H9 (cell line): ENCODE measurements around the gene HSPH1. TPM values are rescaled to one million over a fixed set of nuclear protein-coding genes. Genes with fewer than 3 reads are reported as not detected.

Experiments
- DNase-seq: peaks from one replicate; pipeline ENCODE4 v3.0.0-alpha.2; 2017
- H2AFZ ChIP-seq: one replicate; pipeline ENCODE4 v1.6.1; 2013; ENCODE audit warnings: mild to moderate bottlenecking, low read length, control low read depth, moderate library complexity
- H2AK5ac ChIP-seq: 2 replicates; pipeline ENCODE4 v1.6.1; 2013; ENCODE audit warnings: low read length, control low read depth, mixed read lengths; ENCODE audit not compliant: insufficient read length
- H2BK120ac ChIP-seq: one replicate; pipeline ENCODE4 v1.6.1; 2013; ENCODE audit warnings: low read depth, mild to moderate bottlenecking, low read length, control low read depth, inconsistent platforms; ENCODE audit not compliant: poor library complexity, severe bottlenecking
- H2BK12ac ChIP-seq: 2 replicates; pipeline ENCODE4 v1.6.1; 2013; ENCODE audit warnings: low read length, control low read depth, mixed read lengths, low read depth; ENCODE audit not compliant: insufficient read length
- H2BK15ac ChIP-seq: 2 replicates; pipeline ENCODE4 v1.6.1; 2013; ENCODE audit warnings: low read depth, low read length, control low read depth
- H2BK20ac ChIP-seq: one replicate; pipeline ENCODE4 v1.6.1; 2013; ENCODE audit warnings: low read depth, mild to moderate bottlenecking, low read length, control low read depth, inconsistent platforms; ENCODE audit not compliant: poor library complexity, severe bottlenecking
- H2BK5ac ChIP-seq: 2 replicates; pipeline ENCODE4 v1.6.1; 2013; ENCODE audit warnings: low read length, control low read depth, mixed read lengths; ENCODE audit not compliant: insufficient read length
- H3K14ac ChIP-seq: 2 replicates; pipeline ENCODE4 v1.6.1; 2013; ENCODE audit warnings: low read length, control low read depth; ENCODE audit not compliant: insufficient read depth
- H3K18ac ChIP-seq: 2 replicates; pipeline ENCODE4 v1.6.1; 2013; ENCODE audit warnings: low read depth, mild to moderate bottlenecking, mixed read lengths, low read length, control low read depth; ENCODE audit not compliant: insufficient read length
- H3K23ac ChIP-seq: 2 replicates; pipeline ENCODE4 v1.6.1; 2013; ENCODE audit warnings: low read length, control low read depth, mixed read lengths, low read depth; ENCODE audit not compliant: insufficient read length
- H3K23me2 ChIP-seq: 2 replicates; pipeline ENCODE4 v1.6.1; 2013; ENCODE audit warnings: low read depth, mild to moderate bottlenecking, mixed read lengths, low read length, control low read depth; ENCODE audit not compliant: insufficient read length, poor library complexity, severe bottlenecking
- H3K27ac ChIP-seq: 2 replicates; pipeline ENCODE4 v1.5.1; 2013; ENCODE audit warnings: low read length, control low read depth, mixed read lengths, low read depth; ENCODE audit not compliant: insufficient read length
- H3K27me3 ChIP-seq: 2 replicates; pipeline ENCODE4 v1.6.1; 2013; ENCODE audit warnings: low read length, control low read depth, inconsistent platforms; ENCODE audit not compliant: insufficient read depth
- H3K4ac ChIP-seq: 2 replicates; pipeline ENCODE4 v1.6.1; 2013; ENCODE audit warnings: low read depth, mild to moderate bottlenecking, control low read depth, inconsistent platforms, low read length, moderate library complexity
- H3K4me1 ChIP-seq: 2 replicates; pipeline ENCODE4 v1.6.1; 2013; ENCODE audit warnings: low read length, control low read depth, inconsistent platforms; ENCODE audit not compliant: insufficient read depth
- H3K4me2 ChIP-seq: 2 replicates; pipeline ENCODE4 v1.6.1; 2013; ENCODE audit warnings: low read length, control low read depth, mixed read lengths; ENCODE audit not compliant: insufficient read length, insufficient read depth
- H3K56ac ChIP-seq: 2 replicates; pipeline ENCODE4 v1.6.1; 2013; ENCODE audit warnings: low read depth, mild to moderate bottlenecking, mixed read lengths, low read length, control low read depth; ENCODE audit not compliant: insufficient read length
- H3K79me1 ChIP-seq: 2 replicates; pipeline ENCODE4 v1.6.1; 2013; ENCODE audit warnings: low read depth, mild to moderate bottlenecking, moderate library complexity, low read length, control low read depth, inconsistent platforms; ENCODE audit not compliant: insufficient read depth, poor library complexity, severe bottlenecking
- H3K79me2 ChIP-seq: 2 replicates; pipeline ENCODE4 v1.6.1; 2013; ENCODE audit warnings: low read length, control low read depth, inconsistent platforms; ENCODE audit not compliant: insufficient read depth
- H3K9ac ChIP-seq: 2 replicates; pipeline ENCODE4 v1.6.1; 2013; ENCODE audit warnings: low read length, control low read depth, mixed read lengths; ENCODE audit not compliant: insufficient read length; ENCODE audit errors: extremely low read depth
- H3K9me3 ChIP-seq: one replicate; pipeline ENCODE4 v1.6.1; 2013; ENCODE audit warnings: low read depth, low read length, inconsistent platforms; ENCODE audit not compliant: control insufficient read depth
- H3T11ph ChIP-seq: one replicate; pipeline ENCODE4 v1.6.1; 2013; ENCODE audit warnings: mild to moderate bottlenecking, low read length, control low read depth, inconsistent platforms
- H4K20me1 ChIP-seq: one replicate; pipeline ENCODE4 v1.6.1; 2013; ENCODE audit not compliant: control insufficient read depth, insufficient read length, insufficient read depth
- H4K5ac ChIP-seq: 2 replicates; pipeline ENCODE4 v1.6.1; 2013; ENCODE audit warnings: low read depth, mild to moderate bottlenecking, mixed read lengths, low read length, control low read depth; ENCODE audit not compliant: insufficient read length
- H4K8ac ChIP-seq: replicated peaks from 2 replicates; pipeline ENCODE4 v1.6.1; 2013; ENCODE audit warnings: low read length, control low read depth, mixed read lengths, low read depth; ENCODE audit not compliant: insufficient read length
- H4K91ac ChIP-seq: 2 replicates; pipeline ENCODE4 v1.6.1; 2013; ENCODE audit warnings: low read depth, mild to moderate bottlenecking, moderate library complexity, mixed read lengths, low read length, control low read depth; ENCODE audit not compliant: insufficient read length
- H3K27ac Mint-ChIP-seq, 3 experiments: 2 replicates in 2 of 3; 3 replicates in 1 of 3; pipeline ENCODE4 v1.8.0; 2020 to 2021; ENCODE audit warnings: mixed read lengths in 3 of 3, mild to moderate bottlenecking in 1 of 3, moderate library complexity in 1 of 3
- H3K27me3 Mint-ChIP-seq: 2 replicates; pipeline ENCODE4 v1.8.0; 2021; ENCODE audit warnings: low read depth, mild to moderate bottlenecking, moderate library complexity, mixed read lengths
- H3K36me3 Mint-ChIP-seq, 3 experiments: 2 replicates in 2 of 3; 3 replicates in 1 of 3; pipeline ENCODE4 v1.8.0; 2020 to 2021; ENCODE audit warnings: low read depth in 3 of 3, mixed read lengths in 3 of 3; ENCODE audit not compliant: insufficient read depth in 1 of 3
- H3K4me1 Mint-ChIP-seq, 2 experiments: 2 replicates each; pipeline ENCODE4 v1.8.0; 2020; ENCODE audit warnings: mixed read lengths in 2 of 2
- H3K4me3 Mint-ChIP-seq, 2 experiments: 2 replicates in 1 of 2; 3 replicates in 1 of 2; pipeline ENCODE4 v1.8.0; 2020 to 2021; ENCODE audit warnings: mild to moderate bottlenecking in 2 of 2, mixed read lengths in 2 of 2, moderate library complexity in 1 of 2
- H3K9me3 Mint-ChIP-seq, 2 experiments: 2 replicates in 1 of 2; 3 replicates in 1 of 2; pipeline ENCODE4 v1.8.0; 2020; ENCODE audit warnings: mild to moderate bottlenecking in 2 of 2, mixed read lengths in 2 of 2, moderate library complexity in 1 of 2
- CTCF ChIP-seq: fragments of 200-600 bp; sonication (generic); conservative IDR thresholded peaks from 3 replicates; pipeline ENCODE4 v1.8.0; 2021; ENCODE audit warnings: antibody characterized with exemption, mild to moderate bottlenecking
- WGBS: extraction: QIAGEN DNeasy Blood & Tissue Kit; methylation state at CpG from one replicate; pipeline ENCODE4 v1.1.7; 2013; ENCODE audit warnings: missing lambda C conversion rate, low lambda C conversion rate, mixed read lengths; ENCODE audit not compliant: insufficient read length; ENCODE audit errors: extremely low coverage; 5-methylcytosine and 5-hydroxymethylcytosine counted together
- total RNA-seq: library from RNA; stranded (reverse); gene quantifications from 2 replicates; pipeline ENCODE4 v1.2.1, GENCODE V29; 2021

Gene HSPH1
- total RNA-seq, 1 experiment from 2014 or later = 141 TPM

- WGBS = no CpG with 5 or more reads among the region's 4 CpGs
- no peak overlapping the region for H3K23ac ChIP-seq
- H3K27me3 Mint-ChIP-seq = no peaks in the 10 kb centered on the region
- no peak overlapping the region for H3K4me2 ChIP-seq
- H2BK15ac ChIP-seq = no peak overlapping the region
- no peak overlapping the region for H3K27ac ChIP-seq
- no peaks in the 10 kb centered on the region for H3K79me2 ChIP-seq
- no peaks in the 10 kb centered on the region for H3K9me3 ChIP-seq
- no peak overlapping the region for H3K14ac ChIP-seq
- H3K27ac Mint-ChIP-seq = no peak overlapping the region
- no peak overlapping the region for H2BK20ac ChIP-seq
- no peak overlapping the region for H2AFZ ChIP-seq
- no peak overlapping the region for H2BK12ac ChIP-seq
- H2BK5ac ChIP-seq = no peak overlapping the region
- H3K4ac ChIP-seq = no peak overlapping the region
- no peaks in the 10 kb centered on the region for H4K20me1 ChIP-seq
- no peaks in the 10 kb centered on the region for H3K27me3 ChIP-seq
- no peak overlapping the region for H2AK5ac ChIP-seq
- H3K9me3 Mint-ChIP-seq = no peaks in the 10 kb centered on the region
- H4K91ac ChIP-seq = no peak overlapping the region
- H3K18ac ChIP-seq = no peak overlapping the region
- no peaks in the 10 kb centered on the region for H3K4me1 Mint-ChIP-seq
- no peaks in the 10 kb centered on the region for H3K79me1 ChIP-seq
- H3K36me3 Mint-ChIP-seq = peaks cover 37 to 90% (median 78%) of the 10 kb centered on the region in 3 experiments; a peak in 6 of 7 replicates
- H4K8ac ChIP-seq = no peak overlapping the region
- no peak overlapping the region for H2BK120ac ChIP-seq
- no peak overlapping the region for H3K56ac ChIP-seq
- H3T11ph ChIP-seq = no peak overlapping the region
- no peak overlapping the region for H4K5ac ChIP-seq
- no peak for TF ChIP-seq CTCF
- H3K23me2 ChIP-seq = no peaks in the 10 kb centered on the region
- no peak overlapping the region for H3K4me3 Mint-ChIP-seq
- no peak for DNase-seq
- no peaks in the 10 kb centered on the region for H3K4me1 ChIP-seq
- H3K9ac ChIP-seq = no peak overlapping the region
Measured at GRCh38 chr13:31145417-31145816, 16.3 kb downstream of the HSPH1 start.
